Kidney glomerular epithelial cell (primary cell): ENCODE results near the gene STPG3.
A peak's percentile ranks its signal among the peaks of the same experiment; 100 is the strongest.
"Not testable (repeated sequence)": the region's sequence is repeated elsewhere in the genome, so short reads cannot be mapped to it uniquely, and the experiment has no call there.

Experiments
- DNase-seq: peaks from one replicate; lab custom pipeline; 2025; lab: John Stamatoyannopoulos, UW

The STPG3 gene

GRCh38 chr9:137234055-137234697 lies 16.9 kb upstream of the STPG3 start:
- no peak for DNase-seq

DNA sequence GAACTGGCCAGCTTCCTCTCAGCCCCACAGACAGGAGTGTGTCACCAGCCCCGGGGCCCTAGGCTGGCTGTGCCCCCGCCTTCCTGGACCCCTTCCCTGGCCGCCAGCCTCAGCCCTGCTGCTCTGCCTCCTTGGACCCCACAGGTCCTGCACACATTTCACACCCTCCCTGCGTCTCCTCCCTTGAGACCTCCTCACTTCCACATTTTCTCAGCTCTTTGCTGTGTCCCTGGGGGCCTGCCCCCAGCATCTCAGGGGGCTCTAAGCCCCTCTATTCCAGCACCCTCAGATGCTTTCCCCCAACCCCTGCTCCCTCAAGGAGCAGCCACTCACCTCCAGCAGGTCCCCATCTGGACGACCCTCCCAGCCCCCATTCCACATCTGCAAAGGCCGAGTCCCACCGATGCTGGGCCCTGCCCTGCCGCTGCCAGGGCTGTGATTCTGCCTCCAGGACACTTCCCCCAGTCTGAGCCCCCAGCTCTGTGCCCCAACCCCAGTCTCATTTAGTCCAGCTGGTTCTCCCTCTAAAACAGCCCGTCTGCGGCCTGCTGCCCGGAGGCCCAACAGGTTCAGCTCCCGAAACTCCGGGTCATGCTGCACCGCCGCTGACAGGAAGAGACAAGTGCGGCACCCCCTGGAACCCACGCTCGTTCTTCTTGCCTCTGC lies 16.2 kb upstream of the STPG3 start:
- no peak for DNase-seq

DNA sequence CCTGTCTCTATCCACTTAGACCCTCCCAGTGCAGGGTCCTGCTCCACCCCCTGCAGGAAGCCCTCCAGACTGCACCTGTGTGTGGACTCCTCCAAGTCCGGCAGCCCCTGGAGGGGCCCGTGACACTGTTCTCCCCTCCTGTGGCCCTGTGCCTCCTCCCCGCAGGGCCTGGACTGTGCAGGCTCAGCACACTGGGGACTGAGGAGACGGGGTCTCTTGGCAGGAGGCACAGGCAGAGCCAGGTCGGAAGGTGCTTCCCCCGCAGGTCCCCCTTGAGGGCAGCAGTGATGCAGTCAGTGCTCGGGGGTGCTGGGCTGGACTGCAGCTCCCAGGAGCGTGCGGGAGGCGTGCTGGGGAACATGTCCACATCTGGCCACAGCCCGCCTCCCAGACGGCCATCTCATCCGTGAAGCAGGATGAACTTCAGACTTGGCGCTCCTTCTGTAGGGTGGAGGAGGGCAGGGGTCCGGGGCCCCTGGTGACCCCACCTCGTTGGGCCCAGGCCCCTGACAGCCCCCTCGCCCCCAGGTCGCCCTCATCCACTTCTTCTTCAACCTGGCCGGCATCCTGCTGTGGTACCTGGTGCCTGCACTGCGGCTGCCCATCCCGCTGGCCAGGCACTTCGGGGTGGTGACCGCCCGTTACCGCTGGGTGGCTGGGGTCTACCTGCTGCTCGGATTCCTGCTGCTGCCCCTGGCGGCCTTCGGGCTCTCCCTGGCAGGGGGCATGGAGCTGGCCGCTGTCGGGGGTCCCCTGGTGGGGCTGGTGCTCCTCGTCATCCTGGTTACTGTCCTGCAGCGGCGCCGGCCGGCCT lies 15.5 kb upstream of the STPG3 start:
- DNase-seq, result no peak

DNA sequence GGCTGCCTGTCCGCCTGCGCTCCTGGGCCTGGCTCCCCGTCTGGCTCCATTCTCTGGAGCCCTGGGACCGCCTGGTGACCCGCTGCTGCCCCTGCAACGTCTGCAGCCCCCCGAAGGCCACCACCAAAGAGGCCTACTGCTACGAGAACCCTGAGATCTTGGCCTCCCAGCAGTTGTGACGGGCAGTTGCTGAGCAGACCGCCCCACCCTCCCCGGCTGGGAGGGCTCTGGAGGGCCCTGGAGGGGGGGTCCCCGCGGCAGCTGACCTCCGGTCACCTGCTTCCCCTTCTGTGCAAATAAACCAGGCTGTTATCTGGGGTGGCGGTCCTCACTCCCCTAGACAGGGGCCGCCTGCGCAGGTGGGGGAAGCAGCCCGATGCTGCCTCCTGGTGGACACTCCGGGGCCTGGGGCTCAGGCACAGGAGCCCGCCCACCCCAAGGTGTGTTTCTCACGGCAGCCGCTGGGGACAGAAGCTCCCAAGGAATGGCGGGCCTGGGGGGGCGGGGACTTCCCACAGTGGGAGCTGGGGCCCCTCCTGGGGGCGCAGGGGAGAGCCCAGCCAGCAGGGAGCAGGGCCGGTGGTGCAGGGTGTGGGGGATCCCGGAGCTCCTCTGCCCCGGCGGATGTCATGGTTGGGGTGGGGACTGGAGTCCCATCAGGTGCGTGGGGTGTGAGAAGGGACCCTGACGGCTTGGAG lies 14.7 kb upstream of the STPG3 start:
- peak; percentile 49 for DNase-seq

- DNase-seq, result no peak
Measured at GRCh38 chr9:137236936-137237421, 14.1 kb upstream of the STPG3 start.

GRCh38 chr9:137237759-137238726 lies 13.0 kb upstream of the STPG3 start:
- no peak for DNase-seq

DNA sequence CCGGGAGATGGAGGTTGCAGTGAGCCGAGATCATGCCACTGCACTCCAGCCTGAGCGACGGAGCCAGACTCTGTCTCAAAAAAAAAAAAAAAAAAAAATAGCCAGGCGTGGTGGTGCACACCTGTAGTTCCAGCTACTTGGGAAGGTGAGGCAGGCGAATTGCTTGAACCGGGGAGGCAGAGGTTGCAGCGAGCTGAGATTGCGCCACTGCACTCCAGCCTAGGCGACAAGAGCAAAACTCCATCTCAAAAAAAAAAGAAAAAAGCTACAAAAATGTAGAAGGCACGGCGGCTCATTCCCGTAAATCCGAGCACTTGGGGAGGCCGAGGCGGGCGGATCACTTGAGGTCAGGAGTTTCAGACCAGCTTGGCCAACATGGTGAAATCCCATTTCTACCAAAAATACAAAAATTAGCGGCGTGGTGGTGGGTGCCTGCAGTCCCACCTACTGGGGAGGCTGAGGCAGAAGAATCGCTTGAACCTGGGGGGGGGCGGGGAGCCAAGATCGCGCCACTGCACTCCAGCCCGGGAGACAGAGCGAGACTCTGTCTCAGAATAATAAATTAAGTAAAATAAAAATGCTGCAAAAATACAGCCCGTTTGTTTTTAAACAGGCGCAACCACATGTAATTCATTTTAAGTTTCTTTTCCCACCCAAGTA lies 11.4 kb upstream of the STPG3 start:
- not testable (repeated sequence) for DNase-seq

DNA sequence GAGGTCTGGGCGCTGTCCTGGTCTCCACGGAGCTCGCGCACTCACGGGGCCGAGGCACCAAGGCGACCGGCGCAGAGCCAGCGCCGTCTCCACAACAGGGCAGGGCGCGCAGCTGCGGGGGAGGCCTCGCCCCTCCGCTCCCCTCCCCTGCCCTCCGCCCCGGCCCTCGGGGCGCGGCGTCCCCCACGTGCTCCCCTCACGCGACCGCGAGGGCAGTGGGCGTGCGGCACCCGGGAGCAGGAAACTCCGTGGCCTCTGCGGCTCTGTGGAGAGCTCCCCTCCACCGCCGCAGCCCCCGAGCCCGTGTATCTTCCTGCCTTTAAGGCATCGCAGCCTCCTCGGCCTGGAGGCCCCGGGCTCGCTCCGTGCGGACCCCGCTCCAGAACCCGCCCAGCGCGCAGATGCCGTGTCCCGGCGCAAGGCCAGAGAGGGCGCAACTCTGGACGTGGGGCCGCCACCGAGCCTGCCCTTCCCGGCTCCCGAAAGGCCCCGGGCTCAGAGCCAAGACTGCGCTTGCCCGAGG lies 10.7 kb upstream of the STPG3 start:
- peak; percentile 41 for DNase-seq

DNA sequence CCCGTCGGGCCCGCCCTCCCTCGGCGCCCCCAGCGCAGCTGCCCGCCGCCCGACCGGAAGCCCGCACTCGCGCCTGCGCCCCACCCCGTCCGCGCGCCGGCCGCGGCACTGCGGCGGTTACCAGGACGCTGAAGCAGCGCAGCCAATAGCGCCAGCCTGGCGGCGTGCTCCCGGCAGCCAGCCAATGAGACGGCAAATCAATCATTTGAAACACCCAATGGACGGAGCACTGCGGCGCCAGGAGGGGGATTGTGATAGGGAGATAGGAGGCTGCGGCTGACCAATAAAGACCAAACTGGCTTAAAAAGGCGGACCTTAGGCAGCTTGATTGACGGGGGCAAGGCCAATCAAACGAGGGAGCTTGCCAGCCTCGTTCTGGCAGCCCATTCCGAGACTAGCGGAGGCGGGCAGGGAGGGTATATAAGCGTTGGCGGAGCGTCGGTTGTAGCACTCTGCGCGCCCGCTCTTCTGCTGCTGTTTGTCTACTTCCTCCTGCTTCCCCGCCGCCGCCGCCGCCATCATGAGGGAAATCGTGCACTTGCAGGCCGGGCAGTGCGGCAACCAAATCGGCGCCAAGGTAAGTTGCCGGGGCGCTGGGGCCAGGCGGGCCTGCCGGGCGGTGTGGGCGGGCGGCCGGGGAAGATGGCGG lies 10.1 kb upstream of the STPG3 start, which contains the start of gene TUBB4B:
TSS of gene TUBB4B (plus strand) at position 447 of the 649 bp plus-strand sequence. CDS start at position 521, 74 bp downstream.
- peak; percentile 100 for DNase-seq

DNA sequence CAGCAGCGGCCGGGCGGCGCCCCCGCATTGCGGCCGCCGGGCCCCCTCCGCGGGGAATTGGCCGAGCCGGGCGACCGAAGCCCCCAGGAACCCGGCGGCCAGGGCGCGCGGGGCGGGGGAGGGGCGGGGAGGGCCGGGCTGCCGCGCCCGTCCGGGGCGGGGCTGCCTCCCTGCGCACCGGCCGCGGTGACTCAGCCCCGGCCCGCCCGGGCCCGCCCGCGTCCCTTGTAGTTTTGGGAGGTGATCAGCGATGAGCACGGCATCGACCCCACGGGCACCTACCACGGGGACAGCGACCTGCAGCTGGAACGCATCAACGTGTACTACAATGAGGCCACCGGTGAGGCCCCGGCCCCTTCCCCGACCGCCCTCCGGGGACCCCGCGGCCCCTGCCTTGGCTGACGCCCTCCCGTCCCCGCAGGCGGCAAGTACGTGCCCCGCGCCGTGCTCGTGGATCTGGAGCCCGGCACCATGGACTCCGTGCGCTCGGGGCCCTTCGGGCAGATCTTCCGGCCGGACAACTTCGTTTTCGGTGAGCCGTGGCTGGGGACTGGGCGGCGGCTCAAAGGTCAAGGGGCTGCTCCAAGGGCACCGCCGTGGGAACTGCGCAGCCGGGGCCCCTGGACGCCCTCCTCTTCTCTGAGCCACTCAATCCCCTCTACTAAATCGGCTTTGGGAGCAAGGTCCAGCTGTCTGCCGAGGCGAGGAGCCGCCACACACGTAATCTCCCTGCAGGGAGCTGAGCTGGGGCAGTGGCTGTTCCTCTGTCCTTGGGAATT lies 9.4 kb upstream of the STPG3 start:
- no peak for DNase-seq

DNA sequence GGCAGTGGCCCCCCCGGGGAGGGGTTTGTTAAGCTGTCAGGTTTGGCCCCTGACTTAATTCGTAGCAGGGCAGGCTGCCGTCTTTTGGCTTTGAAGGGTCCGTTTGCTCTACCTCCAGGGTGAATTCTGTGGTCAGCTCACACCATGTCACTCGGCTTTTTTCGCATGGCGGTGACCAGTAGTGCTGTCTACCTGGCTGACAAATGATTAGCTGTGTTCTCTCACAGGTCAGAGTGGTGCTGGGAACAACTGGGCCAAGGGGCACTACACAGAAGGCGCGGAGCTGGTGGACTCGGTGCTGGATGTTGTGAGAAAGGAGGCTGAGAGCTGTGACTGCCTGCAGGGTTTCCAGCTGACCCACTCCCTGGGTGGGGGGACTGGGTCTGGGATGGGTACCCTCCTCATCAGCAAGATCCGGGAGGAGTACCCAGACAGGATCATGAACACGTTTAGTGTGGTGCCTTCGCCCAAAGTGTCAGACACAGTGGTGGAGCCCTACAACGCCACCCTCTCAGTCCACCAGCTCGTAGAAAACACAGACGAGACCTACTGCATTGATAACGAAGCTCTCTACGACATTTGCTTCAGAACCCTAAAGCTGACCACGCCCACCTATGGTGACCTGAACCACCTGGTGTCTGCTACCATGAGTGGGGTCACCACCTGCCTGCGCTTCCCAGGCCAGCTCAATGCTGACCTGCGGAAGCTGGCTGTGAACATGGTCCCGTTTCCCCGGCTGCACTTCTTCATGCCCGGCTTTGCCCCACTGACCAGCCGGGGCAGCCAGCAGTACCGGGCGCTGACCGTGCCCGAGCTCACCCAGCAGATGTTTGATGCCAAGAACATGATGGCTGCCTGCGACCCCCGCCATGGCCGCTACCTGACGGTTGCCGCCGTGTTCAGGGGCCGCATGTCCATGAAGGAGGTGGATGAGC lies 8.6 kb upstream of the STPG3 start:
- no peak for DNase-seq

- DNase-seq, result not testable (repeated sequence)
Measured at GRCh38 chr9:137243266-137243625, 7.8 kb upstream of the STPG3 start.

DNA sequence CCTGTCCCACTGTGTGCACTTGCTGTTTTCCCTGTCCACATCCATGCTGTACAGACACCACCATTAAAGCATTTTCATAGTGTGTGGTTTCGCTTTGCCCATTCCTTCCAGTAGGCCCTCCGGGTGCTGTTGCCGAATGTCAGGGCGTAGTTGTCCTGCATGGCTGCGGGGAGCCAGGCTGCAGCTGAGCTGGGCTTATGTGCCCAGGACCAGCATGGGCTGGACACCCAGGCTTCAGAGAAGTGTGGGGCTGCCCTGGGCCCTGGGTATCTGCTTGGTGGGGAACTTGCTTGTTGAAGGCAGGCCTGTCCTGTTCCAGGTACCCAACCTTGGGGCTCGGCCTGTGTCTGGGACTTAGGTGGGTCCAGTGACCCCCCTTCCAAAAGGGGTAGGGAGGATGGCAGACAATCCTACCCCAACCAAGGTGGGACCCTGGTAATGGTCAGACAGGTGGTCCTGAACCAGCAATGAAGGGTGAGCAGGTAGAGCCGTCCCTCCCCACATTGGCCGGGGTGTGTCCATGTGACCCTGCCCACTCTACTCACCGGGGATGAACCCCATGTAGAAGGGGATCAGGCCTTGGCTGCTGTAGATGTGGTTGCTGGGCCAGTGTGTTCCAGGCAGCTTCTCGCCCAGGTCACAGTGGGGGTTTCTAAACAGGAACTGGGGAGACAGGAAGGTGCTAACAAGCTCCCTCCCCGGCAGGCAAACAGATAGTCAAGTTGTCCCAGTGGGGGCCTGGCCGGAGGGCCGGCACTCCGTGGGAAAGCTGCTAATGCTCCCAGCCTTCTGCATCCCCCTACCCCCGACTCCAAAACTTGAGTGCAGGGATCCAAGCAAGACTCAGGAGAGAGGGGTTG lies 7.2 kb upstream of the STPG3 start:
- DNase-seq, result no peak

DNA sequence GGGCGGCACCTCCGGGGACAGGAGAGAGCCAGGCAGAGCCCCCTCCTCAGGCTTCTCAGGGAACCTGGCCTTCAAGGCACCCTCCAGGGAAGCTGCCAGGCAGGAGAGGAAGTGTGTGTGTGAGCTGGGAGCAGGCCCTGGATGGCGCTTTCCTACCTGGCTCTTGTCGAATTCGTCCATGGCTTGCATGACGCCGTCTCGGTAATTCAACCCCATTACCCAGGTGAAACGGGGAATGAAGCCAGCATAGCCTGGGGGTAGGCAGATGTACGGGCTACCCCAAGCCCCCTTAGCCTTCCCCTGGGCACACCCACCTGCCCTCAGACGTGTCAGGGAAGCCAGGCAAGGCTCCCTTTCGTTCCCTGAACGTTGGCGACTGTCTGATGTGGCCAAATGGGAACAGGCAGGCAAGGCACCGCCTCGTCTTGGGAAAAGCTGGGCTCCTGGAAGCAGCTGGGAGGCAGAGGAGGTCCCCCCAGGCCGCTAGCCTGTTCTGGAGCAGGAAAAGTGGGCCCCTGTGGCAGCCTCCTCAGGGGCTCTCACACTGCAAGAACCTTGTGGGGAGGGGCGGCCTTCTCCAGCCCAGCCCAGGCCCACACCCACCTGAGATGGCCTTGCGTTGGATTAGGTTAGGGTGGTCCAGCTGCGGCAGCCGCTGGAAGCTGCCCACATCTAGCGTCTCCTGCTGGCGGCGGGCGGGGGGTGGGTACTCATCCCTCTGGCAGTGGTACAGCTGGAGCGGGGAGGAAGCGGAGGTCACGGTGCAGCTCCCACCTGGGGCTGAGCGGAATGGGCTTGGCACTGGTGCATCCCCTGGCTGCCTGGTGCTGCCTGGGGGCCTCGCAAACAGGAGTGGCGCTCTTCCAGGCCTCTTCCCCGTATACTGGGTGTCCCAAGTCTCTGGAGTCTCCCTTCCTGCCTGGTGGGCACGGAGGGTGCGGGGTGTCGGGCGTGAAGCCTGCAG lies 6.3 kb upstream of the STPG3 start:
- no peak for DNase-seq
